CD4-positive, alpha-beta T cell treated with Interleukin-17A for 1 hour (primary cell): ENCODE measurements around the gene TMEM132E.

Source experiments
- DNase-seq: peaks from one replicate; pipeline ENCODE4 v3.0.0-alpha.2; 2020

Gene TMEM132E

GRCh38 chr17:34667656-34668055 is 88.3 kb downstream of the TMEM132E start:
- no peak for DNase-seq

GRCh38 chr17:34668206-34668605 is 88.8 kb downstream of the TMEM132E start:
- DNase-seq, result no peak

GRCh38 chr17:34669511-34669910 is 90.1 kb downstream of the TMEM132E start:
- DNase-seq, result no peak

GRCh38 chr17:34670618-34671017 is 91.2 kb downstream of the TMEM132E start:
- DNase-seq, result no peak

- no peak for DNase-seq
These were observed 91.8 kb downstream of the TMEM132E start for GRCh38 chr17:34671191-34671590.

- no peak for DNase-seq
These were observed 92.9 kb downstream of the TMEM132E start for GRCh38 chr17:34672176-34672785.

- no peak for DNase-seq
These were observed 94.1 kb downstream of the TMEM132E start for GRCh38 chr17:34673516-34673915.

- DNase-seq, result no peak
These were observed 94.9 kb downstream of the TMEM132E start for GRCh38 chr17:34673995-34674890.

- DNase-seq, result no peak
These were observed 95.8 kb downstream of the TMEM132E start for GRCh38 chr17:34675143-34675542.

- no peak for DNase-seq
These were observed 96.2 kb downstream of the TMEM132E start for GRCh38 chr17:34675605-34676004.

GRCh38 chr17:34680151-34680550 is 100.8 kb downstream of the TMEM132E start:
- no peak for DNase-seq

GRCh38 chr17:34682305-34682704 is 102.9 kb downstream of the TMEM132E start:
- no peak for DNase-seq

GRCh38 chr17:34683390-34683789 is 104.0 kb downstream of the TMEM132E start:
- DNase-seq, result no peak
